Stimulated activated CD8-positive, alpha-beta memory T cell treated with anti-CD3 and anti-CD28 coated beads, Interleukin-2, amount 100 ng/mL, for 48 hours (primary cell): ENCODE measurements around the gene RPS6KL1.

Experiments
- DNase-seq, 2 donors: peaks; one replicate each; pipeline ENCODE4 v3.0.0-alpha.2; 2020; ENCODE audit warnings: low read depth in 2 of 2

The RPS6KL1 gene

GRCh38 chr14:74890262-74890661 is 32.8 kb downstream of the RPS6KL1 start:
- no peak for DNase-seq

GRCh38 chr14:74888164-74889158 is 34.6 kb downstream of the RPS6KL1 start:
- DNase-seq = no peak

GRCh38 chr14:74886001-74886400 is 37.1 kb downstream of the RPS6KL1 start:
- DNase-seq = no peak

GRCh38 chr14:74882103-74882920 is 40.7 kb downstream of the RPS6KL1 start:
- DNase-seq = peak; percentile 23 to 34

GRCh38 chr14:74881431-74882102 is 41.5 kb downstream of the RPS6KL1 start, which contains the start of gene DLST:
TSS of gene DLST (plus strand) at chr14:74881916. CDS start at chr14:74881954, 38 bp downstream.
- peak; percentile 81 to 83 for DNase-seq

GRCh38 chr14:74879427-74880182 is 43.5 kb downstream of the RPS6KL1 start:
- DNase-seq = no peak

- no peak for DNase-seq
These were observed 46.8 kb downstream of the RPS6KL1 start, which contains the start of gene PROX2 for GRCh38 chr14:74875941-74876913. TSS of gene PROX2 (minus strand) at chr14:74876145. CDS start at chr14:74863834, 12,311 bp downstream.

GRCh38 chr14:74875204-74875603 is 47.9 kb downstream of the RPS6KL1 start:
- DNase-seq = no peak

GRCh38 chr14:74871819-74872218 is 51.2 kb downstream of the RPS6KL1 start:
- no peak for DNase-seq

GRCh38 chr14:74868739-74869138 is 54.3 kb downstream of the RPS6KL1 start:
- no peak for DNase-seq

- peak; percentile 32 to 36 for DNase-seq
These were observed 55.4 kb downstream of the RPS6KL1 start for GRCh38 chr14:74867673-74868072.

GRCh38 chr14:74866708-74867389 is 56.2 kb downstream of the RPS6KL1 start:
- no peak for DNase-seq

GRCh38 chr14:74865156-74865555 is 57.9 kb downstream of the RPS6KL1 start:
- no peak for DNase-seq

GRCh38 chr14:74864198-74864597 is 58.9 kb downstream of the RPS6KL1 start:
- no peak for DNase-seq

GRCh38 chr14:74863274-74863673 is 59.8 kb downstream of the RPS6KL1 start:
- no peak for DNase-seq

- no peak for DNase-seq
These were observed 61.3 kb downstream of the RPS6KL1 start for GRCh38 chr14:74861734-74862090.

GRCh38 chr14:74860899-74861733 is 61.9 kb downstream of the RPS6KL1 start:
- peak; percentile 87 to 91 for DNase-seq
